Measurements from ENCODE around the gene CACNA1H. TPM values are rescaled to one million over a fixed set of nuclear protein-coding genes. Genes with fewer than 3 reads are reported as not detected.

Gene CACNA1H
- total and polyA plus RNA-seq, 2 of the 4 experiments (the other 2 are of a cell fraction), result 1.6 to 5.8 TPM

DNA sequence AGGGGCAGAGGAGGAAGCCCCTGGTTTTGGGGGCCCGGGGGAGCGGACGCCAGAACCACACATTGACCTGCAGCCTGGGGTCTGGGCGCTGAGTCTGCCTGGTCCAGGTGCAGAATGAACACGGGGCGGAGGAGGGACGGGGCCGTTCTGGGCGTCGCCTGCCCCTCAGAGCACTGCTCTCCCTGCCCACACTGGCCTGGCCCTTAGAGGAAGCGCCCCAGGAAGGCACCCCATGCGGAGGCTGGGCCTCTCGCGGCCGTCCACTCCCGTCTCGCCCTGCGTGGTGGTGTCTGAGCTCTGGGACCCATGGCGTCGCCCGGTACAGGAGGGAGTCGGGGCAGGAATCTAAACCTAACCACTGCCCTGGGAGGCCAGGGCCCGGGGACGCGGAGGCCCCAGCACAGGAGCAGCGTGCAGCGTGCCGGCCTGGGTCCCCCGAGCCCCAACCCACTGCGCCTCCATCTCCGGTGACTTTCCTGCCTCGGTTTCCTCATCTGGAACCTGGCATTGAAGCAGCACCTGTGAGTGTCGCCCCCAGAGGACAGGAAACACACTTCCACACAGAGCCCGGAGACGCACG, 107.3 kb downstream of the CACNA1H start:
- H4K8ac ChIP-seq (ENCODE audit: low read depth in 2 of 2, low read length in 2 of 2), result no peak overlapping the region
- no peak for DNase-seq
- no peak overlapping the region for H3K14ac ChIP-seq (replicated peaks; ENCODE audit: low read depth, low read length)
- no peak overlapping the region for H2BK15ac ChIP-seq (ENCODE audit: low read depth, low read length)
- no peaks in the 10 kb centered on the region for H3K79me1 ChIP-seq (ENCODE audit: low read depth in 1 of 2, low read length in 2 of 2)
- H2AK5ac ChIP-seq (ENCODE audit: low read depth, low read length), result no peak overlapping the region
- ChIA-PET POLR2A (ENCODE audit: unreplicated experiment) (no interaction called here), CTCF (no interaction called here)
- no peak overlapping the region for H3K4ac ChIP-seq (ENCODE audit: low read depth, low read length)
- H3K36me3 ChIP-seq (ENCODE audit: control insufficient read depth, insufficient read depth, low read length), result no peaks in the 10 kb centered on the region
- TF ChIP-seq CHD1 (IDR thresholded peaks at IDR 0.05; ENCODE audit: low read depth, low read length), result no peak
- TF ChIP-seq BHLHE40 (IDR thresholded peaks at IDR 0.05; ENCODE audit: low read depth, low read length), result no peak
- TF ChIP-seq, protein P1, sequence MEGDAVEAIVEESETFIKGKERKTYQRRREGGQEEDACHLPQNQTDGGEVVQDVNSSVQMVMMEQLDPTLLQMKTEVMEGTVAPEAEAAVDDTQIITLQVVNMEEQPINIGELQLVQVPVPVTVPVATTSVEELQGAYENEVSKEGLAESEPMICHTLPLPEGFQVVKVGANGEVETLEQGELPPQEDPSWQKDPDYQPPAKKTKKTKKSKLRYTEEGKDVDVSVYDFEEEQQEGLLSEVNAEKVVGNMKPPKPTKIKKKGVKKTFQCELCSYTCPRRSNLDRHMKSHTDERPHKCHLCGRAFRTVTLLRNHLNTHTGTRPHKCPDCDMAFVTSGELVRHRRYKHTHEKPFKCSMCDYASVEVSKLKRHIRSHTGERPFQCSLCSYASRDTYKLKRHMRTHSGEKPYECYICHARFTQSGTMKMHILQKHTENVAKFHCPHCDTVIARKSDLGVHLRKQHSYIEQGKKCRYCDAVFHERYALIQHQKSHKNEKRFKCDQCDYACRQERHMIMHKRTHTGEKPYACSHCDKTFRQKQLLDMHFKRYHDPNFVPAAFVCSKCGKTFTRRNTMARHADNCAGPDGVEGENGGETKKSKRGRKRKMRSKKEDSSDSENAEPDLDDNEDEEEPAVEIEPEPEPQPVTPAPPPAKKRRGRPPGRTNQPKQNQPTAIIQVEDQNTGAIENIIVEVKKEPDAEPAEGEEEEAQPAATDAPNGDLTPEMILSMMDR (conservative IDR thresholded peaks at IDR 0.05; ENCODE audit: low read depth, low read length), result no peak
- TF ChIP-seq RFX5 (IDR thresholded peaks at IDR 0.05; ENCODE audit: low read depth, low read length), result no peak
- no peak for TF ChIP-seq CEBPB (IDR thresholded peaks at IDR 0.05; ENCODE audit: low read depth, low read length)
- TF ChIP-seq, protein P2, sequence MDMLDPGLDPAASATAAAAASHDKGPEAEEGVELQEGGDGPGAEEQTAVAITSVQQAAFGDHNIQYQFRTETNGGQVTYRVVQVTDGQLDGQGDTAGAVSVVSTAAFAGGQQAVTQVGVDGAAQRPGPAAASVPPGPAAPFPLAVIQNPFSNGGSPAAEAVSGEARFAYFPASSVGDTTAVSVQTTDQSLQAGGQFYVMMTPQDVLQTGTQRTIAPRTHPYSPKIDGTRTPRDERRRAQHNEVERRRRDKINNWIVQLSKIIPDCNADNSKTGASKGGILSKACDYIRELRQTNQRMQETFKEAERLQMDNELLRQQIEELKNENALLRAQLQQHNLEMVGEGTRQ (IDR thresholded peaks at IDR 0.05; ENCODE audit: low read depth, low read length), result no peak
- TF ChIP-seq, protein P3, sequence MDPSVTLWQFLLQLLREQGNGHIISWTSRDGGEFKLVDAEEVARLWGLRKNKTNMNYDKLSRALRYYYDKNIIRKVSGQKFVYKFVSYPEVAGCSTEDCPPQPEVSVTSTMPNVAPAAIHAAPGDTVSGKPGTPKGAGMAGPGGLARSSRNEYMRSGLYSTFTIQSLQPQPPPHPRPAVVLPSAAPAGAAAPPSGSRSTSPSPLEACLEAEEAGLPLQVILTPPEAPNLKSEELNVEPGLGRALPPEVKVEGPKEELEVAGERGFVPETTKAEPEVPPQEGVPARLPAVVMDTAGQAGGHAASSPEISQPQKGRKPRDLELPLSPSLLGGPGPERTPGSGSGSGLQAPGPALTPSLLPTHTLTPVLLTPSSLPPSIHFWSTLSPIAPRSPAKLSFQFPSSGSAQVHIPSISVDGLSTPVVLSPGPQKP (IDR thresholded peaks at IDR 0.05; ENCODE audit: borderline replicate concordance, low read depth, low read length), result no peak
- TF ChIP-seq SMC3 (IDR thresholded peaks at IDR 0.05; ENCODE audit: low read depth, low read length), result no peak
- no peak for TF ChIP-seq POLR2A (IDR thresholded peaks at IDR 0.05; ENCODE audit: low read depth, low read length)
- no peak for TF ChIP-seq MXI1 (IDR thresholded peaks at IDR 0.05; ENCODE audit: borderline replicate concordance, low read depth, low read length)
- no peak for TF ChIP-seq MAZ (IDR thresholded peaks at IDR 0.05; ENCODE audit: borderline replicate concordance, low read depth, low read length)
- TF ChIP-seq RAD21 (IDR thresholded peaks at IDR 0.05; ENCODE audit: low read length), result no peak
- no peak for TF ChIP-seq RCOR1 (IDR thresholded peaks at IDR 0.05; ENCODE audit: insufficient replicate concordance, low read length)
- TF ChIP-seq FOS (IDR thresholded peaks at IDR 0.05; ENCODE audit: low read depth, low read length), result no peak
- TF ChIP-seq NFE2L2 (IDR thresholded peaks at IDR 0.05; ENCODE audit: low read depth, low read length), result no peak
- no peak for TF ChIP-seq MAFK (IDR thresholded peaks at IDR 0.05; ENCODE audit: low read depth, low read length)
- no peak overlapping the region for H3K27ac ChIP-seq (ENCODE audit: insufficient read depth, low read length)
- intact Hi-C loops (cut with micrococcal nuclease) (no loop called here), in situ Hi-C loops (cut with MboI; ENCODE audit: low sequenced_read_pairs) (no loop called here), dilution Hi-C loops (cut with HindIII; ENCODE audit: low sequenced_read_pairs, unreplicated experiment) (no loop called here)
- ATAC-seq (ENCODE audit: low read depth), result no peak
- no peak overlapping the region for H2AK9ac ChIP-seq (replicated peaks; ENCODE audit: low read depth, low read length, poor library complexity)
- 52% methylated on average over 8 of the region's 36 CpGs; no CpG with 5 or more reads in 1 of the 2 experiments for WGBS, 2 experiments (ENCODE audit: extremely low coverage in 2 of 2, insufficient read length in 1 of 2)
- no peak overlapping the region for H4K5ac ChIP-seq (ENCODE audit: low read depth, low read length)
- H3K9me1 ChIP-seq (ENCODE audit: insufficient read depth, low read length), result peaks cover 4% of the 10 kb centered on the region; the same call in 1 of the 2 replicates
- H3K18ac ChIP-seq (ENCODE audit: low read depth, low read length), result no peak overlapping the region
- no peak overlapping the region for H3K56ac ChIP-seq (ENCODE audit: extremely low read depth, insufficient read depth, low read length)
- H2BK20ac ChIP-seq (ENCODE audit: low read depth, low read length), result no peak overlapping the region
- no peak overlapping the region for H2AFZ ChIP-seq (replicated peaks; ENCODE audit: low read length, poor library complexity)
- no peaks in the 10 kb centered on the region; the same call in 1 of the 2 replicates for H4K20me1 ChIP-seq (ENCODE audit: insufficient read depth, low read length)
- no peak overlapping the region for H3K9ac ChIP-seq (ENCODE audit: low read depth, low read length)
- no peaks in the 10 kb centered on the region for H3K9me3 ChIP-seq (ENCODE audit: control insufficient read depth, insufficient read depth, low read length)
- no peaks in the 10 kb centered on the region for H3K4me1 ChIP-seq (ENCODE audit: control insufficient read depth, insufficient read depth, low read length)
- no peak overlapping the region for H3K4me2 ChIP-seq (ENCODE audit: low read depth, low read length)
- no peak overlapping the region for H4K91ac ChIP-seq (ENCODE audit: insufficient read depth, low read depth, low read length)
- peaks cover 38% of the 10 kb centered on the region for H3K27me3 ChIP-seq (ENCODE audit: control insufficient read depth, insufficient read depth, low read length)
- no peak overlapping the region for H2BK120ac ChIP-seq (ENCODE audit: low read depth, low read length)
- no peak overlapping the region for H2BK5ac ChIP-seq (ENCODE audit: low read depth, low read length, poor library complexity, severe bottlenecking)
- no peak overlapping the region for H3K4me3 ChIP-seq (ENCODE audit: insufficient read depth, low read depth, low read length)
- no peak overlapping the region for H3K23ac ChIP-seq (ENCODE audit: low read depth, low read length)
- no TSS peak for BruUV-seq (replicated peaks)
